ENCODE measurements around the gene PTPA. TPM values are rescaled to one million over a fixed set of nuclear protein-coding genes. Genes with fewer than 3 reads are reported as not detected.
A peak's percentile ranks its signal among the peaks of the same experiment; 100 is the strongest.

PTPA gene
- total RNA-seq, 1 donor from 2014 or later = 96.2 TPM

DNA sequence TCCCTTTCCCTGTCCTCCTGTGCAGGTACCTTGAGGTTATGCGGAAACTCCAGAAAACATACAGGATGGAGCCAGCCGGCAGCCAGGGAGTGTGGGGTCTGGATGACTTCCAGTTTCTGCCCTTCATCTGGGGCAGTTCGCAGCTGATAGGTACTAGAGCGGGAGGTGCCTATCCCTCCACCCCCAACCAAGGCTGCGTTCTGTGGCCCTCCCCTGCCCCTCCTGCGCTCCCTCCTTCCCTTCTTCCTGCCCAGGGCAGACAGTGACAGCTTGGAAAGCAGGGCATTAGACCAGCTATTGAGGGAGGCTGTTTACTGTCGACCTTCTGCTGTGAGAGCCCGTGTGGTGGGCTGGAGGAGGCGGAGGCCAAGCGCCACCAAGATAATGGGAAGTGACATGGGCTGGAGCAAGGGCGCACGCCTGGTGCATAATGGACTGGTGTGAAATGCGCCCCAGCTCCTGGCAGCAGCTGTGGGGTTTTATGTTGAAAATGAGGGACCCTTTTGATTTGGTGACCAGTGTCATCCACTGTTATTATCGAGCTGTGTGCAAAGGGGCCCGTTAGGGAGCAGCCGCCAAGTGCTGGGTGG is 25.3 kb downstream of the PTPA start:
- DNase-seq (ENCODE audit: low read depth, low spot score) = no peak

DNA sequence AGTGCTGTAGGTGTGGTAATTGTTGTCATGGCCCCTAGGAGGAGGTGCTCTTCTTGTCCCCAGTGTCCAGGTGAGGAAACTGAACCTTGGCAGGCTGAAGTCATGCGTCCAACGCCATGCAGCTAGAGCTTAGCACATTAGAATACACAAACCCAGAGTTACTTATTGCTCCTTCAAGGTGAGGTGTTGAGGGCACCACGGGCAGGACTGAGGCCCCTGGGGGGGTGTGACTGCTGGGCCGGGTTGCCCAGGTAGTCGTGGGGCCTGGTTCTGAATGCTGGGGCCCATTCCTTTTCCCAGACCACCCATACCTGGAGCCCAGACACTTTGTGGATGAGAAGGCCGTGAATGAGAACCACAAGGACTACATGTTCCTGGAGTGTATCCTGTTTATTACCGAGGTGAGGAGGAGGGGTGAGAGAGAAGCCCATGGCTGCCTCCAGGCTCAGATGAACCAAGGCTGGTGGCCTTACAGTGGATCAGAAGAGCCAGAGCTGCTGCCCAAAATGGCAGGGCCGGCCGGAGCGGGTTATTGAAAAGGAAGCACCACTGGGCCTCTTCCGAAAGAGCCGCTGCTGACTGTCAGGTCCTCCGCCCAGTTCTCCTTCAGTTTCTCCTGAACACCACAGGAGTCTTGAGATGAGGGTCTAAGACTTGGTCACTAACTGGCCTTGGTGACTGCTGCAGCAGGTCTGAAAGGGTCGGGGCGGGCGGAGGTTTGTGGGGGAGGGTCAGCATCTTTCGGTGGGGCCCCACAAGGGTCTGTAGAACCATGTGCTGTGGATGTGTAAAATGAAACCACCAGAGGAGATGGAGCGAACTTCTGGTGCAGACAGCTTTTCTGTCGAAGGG is 26.3 kb downstream of the PTPA start:
- DNase-seq (ENCODE audit: low read depth, low spot score) = no peak

DNA sequence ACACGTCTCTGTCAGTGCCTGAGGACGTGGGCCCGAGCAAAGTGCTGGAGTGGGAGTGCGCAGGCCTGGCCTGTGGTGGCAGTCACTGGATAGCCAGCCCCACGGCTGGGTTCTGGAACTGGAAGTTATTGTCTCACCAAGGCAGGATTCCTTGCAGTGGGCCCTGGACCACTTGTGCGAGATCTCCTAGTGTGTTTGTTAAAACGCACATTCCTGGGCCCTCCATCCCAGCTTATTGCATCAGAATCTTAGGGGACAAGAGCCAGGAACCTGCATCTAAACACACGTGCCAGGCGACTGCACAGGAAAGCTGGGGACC is 26.9 kb downstream of the PTPA start:
- DNase-seq (ENCODE audit: low read depth, low spot score) = no peak

DNA sequence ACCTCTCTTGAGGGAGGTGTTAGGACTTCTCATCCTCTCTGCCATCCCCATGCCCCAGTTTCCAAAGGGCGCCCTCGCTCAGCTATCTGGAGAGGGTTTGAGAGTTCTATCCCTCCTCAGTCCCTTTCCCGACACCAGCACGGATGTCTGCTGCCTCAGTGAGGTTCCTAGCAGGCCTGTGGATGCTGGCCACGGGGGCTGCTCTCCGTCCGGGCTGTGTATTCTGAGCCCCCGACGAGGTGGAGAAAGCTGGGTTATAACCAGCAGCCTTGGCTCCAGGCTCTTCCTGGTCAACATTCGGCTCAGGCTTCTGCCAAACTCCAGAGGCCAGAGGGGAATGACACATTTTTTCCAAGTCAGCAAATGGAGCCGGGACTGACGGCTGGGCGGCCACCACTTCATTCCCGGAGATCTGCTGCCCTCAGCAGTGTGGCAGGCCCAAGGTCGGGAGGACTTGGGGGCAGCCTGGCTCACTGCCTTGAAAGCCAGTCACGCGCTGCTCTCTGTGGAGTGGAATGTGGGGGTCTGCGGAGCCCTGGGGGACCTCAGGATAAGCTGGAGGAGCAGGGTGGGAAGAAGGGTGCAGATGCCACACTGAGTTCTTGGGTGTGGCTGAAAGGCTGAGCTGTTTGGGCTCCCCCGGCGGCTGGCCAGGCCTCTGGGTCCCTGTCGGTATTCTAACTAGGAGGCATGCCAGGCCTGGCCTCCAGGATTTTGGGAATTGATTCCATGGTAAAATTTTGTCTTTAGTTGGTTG is 27.4 kb downstream of the PTPA start:
- no peak for DNase-seq (ENCODE audit: low read depth, low spot score)

DNA sequence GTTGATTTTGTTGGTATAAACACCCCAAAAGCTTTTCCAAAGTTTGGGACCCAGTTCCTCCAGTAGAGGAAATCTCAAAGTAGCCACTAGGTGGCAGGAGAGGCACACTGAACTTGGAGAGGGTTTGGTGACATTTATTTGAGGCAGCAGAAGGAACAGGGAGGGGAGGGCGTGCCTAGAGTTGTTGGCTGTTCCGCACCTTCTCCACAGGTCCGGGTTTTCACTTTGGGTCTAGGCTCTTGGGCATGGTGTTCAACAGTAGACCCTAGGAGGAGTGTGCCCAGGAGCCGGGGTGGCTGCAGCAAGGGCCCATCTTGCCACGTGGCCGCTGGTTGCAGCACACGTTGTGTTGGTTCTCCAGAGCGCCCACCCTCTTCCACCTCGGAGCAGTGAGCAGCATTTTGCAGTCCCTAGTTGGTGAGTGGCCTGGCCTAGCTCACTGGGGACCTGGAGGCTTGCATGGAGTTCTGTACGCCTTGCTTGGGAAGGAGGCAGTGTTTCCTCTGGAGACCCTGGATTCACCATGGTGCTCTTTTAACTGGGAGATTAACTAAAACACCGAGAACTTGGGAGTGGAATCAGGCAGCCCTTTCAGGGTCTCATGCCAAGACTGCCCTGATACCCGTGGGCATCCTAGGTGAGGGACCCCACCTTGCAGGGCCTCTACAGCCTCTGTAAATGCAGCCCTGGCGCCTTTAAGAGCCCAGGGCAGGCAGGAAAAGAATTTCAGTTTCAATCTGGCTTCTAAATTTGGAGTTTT is 28.2 kb downstream of the PTPA start:
- peak; percentile 45 for DNase-seq (ENCODE audit: low read depth, low spot score)

DNA sequence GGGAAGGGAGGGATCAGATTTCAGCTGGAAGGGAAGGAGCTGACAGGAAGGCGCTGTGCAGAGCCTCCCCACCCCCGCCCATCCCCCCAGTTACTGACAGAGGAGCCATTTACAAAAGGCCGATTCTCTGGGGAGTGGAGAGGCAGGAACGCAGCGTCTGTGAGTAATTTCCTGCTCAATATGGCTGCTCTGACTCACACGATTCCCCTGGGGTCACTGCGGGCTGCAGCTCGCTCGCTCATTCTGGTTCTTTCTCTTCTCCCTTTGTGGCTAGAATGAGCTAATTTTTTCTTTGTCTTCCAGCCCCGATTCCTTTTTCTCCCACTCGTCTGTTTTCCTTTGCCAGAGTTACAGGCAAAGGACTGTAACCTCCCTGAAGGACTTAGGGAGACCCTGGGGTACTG is 28.8 kb downstream of the PTPA start:
- peak; percentile 99 for DNase-seq (ENCODE audit: low read depth, low spot score)

DNA sequence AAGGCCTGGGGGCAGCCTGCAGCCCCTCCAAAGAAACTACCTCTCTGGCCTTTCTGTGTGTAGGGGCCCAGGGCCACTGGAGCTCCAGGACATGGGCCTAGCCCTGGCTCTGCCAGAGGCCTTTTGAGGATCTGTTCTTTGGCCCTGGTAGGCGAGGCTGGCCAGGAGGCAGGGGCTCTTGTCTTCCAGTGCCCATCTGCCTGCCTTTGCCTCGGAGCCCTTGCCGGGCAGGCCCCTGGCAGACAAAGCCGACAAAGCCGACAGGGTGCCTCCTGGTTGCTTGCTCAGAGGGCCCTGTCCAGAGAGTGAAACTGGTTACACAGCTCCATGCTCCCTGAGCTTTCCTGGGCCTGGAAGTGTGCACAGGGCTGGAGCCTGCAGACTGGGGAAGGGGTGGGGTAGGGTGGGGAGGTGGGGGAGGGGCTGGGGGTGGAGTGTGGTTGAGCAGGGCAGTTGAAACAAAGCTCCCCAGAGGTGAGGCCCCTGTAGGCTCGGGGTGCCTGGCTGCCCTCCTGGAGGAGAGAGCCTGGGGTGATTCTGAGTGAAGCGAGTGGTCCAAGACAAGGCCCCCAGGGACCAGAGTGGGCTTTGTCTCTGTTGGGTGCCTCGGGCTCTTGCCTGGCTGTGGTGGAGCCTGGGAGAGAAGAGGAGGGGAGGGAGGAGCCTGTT is 29.3 kb downstream of the PTPA start:
- DNase-seq (ENCODE audit: low read depth, low spot score) = no peak

DNA sequence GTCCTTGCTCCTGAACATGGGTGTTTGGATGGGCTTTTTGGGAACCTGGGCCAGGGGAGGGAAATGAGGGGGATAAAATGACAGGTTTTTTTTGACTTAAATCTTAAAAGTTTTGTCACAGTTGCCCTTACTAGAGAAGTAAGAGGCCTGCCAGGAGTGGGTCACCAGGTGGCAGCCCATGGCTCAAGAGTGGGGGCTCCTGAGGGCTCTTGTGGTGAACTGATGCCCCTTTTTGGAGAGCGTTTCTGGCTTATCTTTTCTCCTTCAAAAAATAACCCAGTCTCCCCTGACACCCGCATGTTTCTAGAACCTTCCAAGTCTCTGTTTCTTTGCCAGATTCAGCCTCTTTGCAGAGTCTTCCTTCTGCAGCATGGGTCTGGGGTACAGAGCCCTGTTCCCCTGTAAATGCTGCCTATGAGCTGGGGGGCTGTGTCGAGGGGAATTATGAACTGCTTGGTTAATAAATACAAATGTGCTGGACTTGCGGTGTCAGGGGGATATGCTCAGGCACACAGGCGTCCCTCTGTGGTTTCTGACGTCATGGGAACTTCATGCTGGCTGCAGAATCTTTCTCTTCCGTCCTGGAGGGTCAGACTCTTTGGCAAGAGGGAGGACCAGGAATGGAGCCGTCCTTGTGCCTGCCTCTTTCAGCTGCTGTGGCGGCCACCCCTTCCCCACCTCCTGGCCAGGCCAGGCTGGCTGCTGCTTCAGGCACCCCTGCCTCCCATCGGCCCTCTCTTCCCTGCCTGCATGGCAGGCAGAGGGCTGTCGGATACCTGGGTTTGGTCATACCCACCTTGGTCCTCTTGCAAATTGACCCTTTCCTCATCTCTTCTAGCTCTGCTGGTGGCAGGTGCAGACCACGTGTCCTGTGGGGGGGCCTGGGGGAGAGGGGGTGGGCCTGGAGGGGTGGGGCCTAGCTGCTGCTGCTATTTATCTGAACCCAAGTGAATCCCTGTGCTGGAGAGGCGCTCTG is 30.1 kb downstream of the PTPA start:
- peak; percentile 80 for DNase-seq (ENCODE audit: low read depth, low spot score)

DNA sequence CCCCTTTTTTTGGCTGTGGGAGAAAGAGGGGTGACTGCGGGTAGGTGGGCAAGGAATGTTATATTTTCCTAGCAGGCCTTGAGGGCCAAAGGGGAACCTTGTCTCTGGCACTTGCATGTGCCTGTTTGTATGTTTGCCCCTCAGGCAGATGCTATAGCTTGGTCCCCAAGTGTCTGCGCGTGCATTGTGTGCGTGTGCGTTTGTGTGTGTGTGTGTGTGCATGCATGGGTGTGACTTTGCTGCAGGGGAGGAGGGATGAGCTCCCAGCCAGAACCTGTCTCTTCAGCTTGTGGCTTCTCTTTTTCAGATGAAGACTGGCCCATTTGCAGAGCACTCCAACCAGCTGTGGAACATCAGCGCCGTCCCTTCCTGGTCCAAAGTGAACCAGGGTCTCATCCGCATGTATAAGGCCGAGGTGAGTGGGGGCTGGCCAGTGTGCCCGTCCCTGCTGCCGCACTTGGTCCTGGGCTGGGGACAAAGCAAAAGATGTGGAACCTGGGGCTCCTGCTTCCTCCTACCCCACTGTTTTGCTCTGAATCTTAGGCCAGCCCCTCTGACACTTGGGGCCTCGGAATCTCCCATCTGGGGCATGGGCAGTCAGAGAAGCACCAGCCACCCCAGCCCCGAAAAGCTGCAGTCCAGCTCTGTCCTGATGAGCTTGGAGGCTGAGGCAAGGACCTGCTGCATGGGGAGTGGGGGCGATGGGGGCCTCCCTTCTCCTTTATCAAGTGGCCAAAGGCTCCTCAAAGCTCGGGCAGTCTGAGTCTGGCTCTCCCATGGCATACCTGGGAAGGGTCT is 31.1 kb downstream of the PTPA start:
- DNase-seq (ENCODE audit: low read depth, low spot score) = no peak

DNA sequence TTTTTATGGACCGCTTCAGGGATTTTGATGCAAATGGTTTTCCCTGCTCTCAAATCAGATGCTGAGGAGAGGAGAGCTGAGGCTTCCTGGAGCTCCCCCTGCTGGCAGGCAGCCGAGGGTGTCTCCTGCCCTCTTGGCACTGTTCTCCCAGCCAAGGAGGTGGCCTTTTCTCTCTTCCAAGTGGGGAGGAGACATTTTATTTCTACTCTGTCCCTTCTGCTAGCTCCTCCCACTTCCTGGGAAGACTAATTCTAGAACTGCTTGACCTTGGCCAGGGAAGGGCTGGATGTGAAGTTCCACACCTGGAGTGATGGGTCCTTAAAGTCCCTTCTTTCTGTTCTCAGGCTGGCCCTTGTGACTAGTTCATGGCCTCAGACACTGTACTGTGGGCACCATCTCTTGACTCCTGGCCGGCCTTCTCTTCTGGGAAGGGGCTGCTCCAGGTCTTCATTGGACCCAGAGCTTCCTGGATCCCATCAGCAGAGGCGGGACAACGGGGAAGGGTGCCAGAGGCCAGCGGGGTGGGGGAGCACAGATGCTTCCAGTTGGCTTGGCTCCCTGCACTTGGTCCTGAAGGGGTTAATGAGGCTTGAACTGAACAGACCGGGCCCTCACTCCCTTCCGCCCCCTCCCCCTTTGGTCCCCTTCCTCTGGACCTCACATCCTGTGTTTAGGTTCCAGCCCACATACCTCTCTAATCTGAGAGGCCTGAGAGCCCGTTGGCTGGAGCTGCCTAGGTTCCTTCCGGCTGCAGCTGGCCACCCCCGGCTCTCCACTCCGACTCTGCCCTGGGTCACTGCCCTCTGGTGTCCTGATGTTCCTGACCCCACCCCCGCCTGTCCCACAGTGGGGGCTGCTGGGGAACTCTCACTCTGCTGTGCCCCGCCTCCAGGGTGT is 32.1 kb downstream of the PTPA start:
- peak; percentile 68 for DNase-seq (ENCODE audit: low read depth, low spot score)

DNA sequence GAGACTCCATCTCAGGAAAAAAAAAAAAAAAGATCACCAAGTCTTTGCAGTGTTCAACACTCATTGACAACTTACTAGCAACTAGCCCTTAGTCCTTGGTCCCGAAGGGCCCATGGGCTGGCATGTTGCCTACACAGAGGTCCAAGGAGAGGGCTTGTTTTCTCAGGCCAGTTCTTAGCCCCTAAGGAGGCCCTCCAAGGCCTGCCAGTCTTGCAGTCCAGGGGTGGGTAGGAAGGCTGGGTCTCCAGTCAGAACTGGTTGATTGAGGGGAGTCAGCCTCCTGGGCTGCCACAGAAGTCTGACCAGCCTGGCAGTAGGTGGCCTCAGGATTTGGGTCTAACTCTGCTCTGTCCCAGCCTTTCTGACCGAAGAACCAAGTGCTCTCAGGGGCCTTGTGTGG is 34.1 kb downstream of the PTPA start:
- DNase-seq (ENCODE audit: low read depth, low spot score) = no peak

DNA sequence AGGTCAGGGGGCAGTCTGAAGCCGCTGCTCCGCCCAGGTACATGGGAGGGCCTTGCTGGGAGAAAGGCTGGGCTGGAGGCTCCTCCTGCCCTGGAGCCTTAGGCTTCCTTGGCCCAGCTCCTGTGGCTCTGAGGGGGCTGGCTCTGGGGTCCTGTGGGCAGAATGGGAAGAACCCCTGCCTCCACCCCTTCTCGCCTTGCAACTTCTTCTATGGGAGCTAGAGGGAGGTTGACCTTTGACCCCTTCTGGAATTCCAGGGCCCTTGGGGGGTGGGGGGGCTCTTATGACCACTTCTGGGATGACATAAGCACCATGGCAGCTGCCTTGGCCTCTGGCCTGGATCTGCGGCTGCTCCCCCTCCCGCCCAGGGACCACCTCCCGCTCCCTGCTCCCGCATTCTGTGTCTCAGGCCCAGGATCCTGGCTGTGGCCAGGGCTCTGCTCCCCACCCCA is 34.7 kb downstream of the PTPA start:
- DNase-seq (ENCODE audit: low read depth, low spot score) = no peak

DNA sequence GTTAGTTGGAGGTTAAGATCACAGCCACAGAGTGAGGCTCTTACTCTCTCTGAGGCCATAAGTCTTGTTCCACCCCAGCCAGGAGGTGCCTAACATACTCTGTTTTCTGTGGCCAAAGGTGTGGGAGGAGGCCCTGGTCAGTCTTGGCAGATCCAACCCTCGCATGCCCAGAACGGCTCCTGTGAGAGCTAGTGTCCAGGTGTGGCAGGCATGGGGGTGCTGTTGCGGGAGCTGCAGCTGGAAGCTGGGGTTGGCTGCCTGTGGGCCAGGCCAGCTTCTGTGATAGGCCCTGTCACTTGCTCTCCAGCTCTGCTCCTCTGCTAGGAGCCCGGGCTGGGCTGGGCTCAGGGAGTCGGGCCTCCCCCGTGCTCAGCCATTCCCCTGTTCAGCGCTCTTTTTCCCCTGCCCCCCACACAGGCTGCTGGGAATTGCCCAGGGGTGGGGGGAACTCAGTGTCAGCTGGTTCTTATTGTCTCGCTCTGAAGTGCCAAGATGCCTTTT is 35.3 kb downstream of the PTPA start:
- DNase-seq (ENCODE audit: low read depth, low spot score) = no peak

DNA sequence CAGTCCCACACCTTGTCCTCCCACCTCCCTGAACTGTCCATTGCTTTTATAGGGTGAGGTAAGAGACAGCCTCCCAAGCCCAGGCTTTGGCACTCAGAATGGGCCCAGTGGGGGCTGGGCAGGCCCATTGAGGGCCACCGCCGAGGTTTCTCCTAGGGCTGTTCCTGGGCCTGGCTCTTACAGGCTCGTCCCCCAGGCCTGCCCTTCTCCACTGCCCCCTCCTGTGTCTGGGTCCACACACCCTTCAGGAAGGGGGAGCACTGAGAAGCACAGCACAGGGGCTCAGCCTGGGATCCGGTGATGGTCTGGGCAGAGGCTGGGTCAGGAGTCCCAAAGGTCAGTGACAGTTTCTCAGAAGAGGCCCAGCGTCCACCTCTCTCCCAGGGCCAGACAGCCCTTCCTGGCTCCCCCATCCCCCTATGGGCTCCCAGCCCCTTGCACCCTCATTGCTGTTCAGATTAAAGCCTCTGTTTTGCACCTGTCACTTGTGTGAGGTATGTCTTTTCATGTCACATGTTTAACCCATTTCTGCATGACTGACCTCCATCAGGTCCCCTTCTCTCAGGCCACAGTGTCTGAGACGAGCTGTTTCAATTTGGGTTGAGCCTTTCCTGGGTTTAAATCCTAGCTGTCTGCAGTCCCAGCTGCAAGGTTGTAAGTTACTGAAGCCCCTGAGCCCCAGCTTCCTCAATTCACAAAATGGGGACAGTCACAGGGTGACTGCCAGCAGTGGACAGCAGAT is 37.4 kb downstream of the PTPA start:
- DNase-seq (ENCODE audit: low read depth, low spot score) = no peak

DNA sequence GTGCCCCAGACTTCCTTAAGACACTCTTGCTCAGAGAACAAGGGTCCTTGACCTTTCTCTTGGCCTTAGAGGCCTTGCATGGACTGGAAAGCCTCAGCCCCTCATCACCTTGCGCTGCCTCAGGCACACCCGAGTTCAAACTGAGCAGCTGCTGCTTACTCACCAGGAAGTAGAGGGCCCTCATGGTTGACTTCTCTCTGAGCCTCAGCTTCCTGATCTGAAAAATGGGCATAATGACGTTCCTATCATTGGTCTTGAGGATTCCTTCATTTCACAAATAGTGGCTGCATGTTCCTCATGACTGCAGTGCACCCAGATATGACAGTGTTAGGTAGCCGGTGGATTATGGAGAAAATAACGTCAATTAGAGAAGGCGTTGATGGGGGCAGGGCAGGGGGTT is 38.2 kb downstream of the PTPA start:
- DNase-seq (ENCODE audit: low read depth, low spot score) = no peak

DNA sequence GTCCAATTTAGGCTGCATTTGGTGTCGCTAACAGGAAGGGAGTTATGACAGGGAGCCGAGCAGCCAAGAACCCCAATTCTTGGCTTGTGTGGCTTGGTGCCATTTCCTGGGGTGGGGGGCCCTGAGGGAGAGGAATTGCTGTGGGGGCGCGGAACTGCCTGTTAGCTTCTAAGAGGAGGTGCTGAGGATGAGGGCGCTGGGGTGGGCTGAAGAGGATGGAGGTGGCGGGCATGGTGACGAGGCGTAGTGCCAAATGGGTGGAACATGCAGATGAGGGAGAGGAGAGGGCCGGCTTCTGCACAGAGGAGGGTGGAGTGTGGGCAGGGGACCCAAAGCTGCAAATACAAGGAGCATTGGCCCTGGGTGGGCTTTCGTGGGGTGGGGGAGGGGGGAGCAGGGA is 38.9 kb downstream of the PTPA start:
- no peak for DNase-seq (ENCODE audit: low read depth, low spot score)

DNA sequence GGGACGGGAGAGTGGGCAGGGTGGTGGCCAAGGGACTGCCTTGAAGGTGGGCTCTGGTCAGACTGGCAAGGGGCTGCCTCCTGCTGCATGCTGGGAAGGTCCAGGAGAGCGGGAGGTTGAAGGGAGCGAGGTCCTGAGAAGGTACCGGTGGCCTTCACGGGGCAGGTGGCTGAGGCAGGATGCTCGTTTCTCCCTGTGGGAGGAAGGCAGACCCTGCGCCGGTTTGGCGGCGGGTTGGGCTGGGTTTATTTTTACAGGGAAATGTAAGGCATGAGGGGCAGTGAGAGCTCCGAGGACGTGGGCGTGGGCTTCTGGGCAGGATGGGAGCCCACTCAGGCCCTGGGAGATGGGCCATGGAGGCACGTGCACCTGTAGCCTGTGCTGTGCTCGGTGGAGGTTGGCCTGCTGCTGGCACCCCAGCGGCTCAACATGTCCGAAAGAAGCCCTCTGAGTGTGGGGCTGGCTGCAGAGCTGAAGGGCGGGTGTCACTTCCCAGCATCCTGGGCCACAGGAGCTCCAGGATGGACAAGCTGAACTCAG is 39.5 kb downstream of the PTPA start:
- DNase-seq (ENCODE audit: low read depth, low spot score) = no peak
